NOMO-1 treated with dmso at 0.1 percent for 144 hours (cell line): ENCODE results near the gene AP1M1.

Experiments used
- DNase-seq: peaks from one replicate; lab custom pipeline; 2025; ENCODE audit not compliant: unreplicated experiment; lab: John Stamatoyannopoulos, UW

AP1M1 gene

GRCh38 chr19:16295057-16295456 is 97.3 kb downstream of the AP1M1 start:
- no peak for DNase-seq
